GM06990 (cell line): ENCODE measurements around the gene ABCB6.

Experiments
- DNase-seq: peaks from one replicate; pipeline ENCODE4 v3.0.0-alpha.2; 2011; ENCODE audit not compliant: insufficient read length; ENCODE audit errors: extremely low read depth
- H3K27me3 ChIP-seq: replicated peaks from 2 replicates; pipeline ENCODE4 v1.6.0; 2011; ENCODE audit warnings: low read length; ENCODE audit not compliant: control insufficient read depth, insufficient read depth
- H3K36me3 ChIP-seq: 2 replicates; pipeline ENCODE4 v1.5.1; 2011; ENCODE audit warnings: low read length; ENCODE audit not compliant: control insufficient read depth, insufficient read depth
- H3K4me3 ChIP-seq: replicated peaks from 2 replicates; pipeline ENCODE4 v1.5.1; 2011; ENCODE audit warnings: low read depth, mild to moderate bottlenecking, control low read depth, low read length
- CTCF ChIP-seq: IDR thresholded peaks from 2 replicates; pipeline ENCODE4 v1.5.1; 2011; ENCODE audit warnings: low read length, control low read depth, mild to moderate bottlenecking, inconsistent platforms; ENCODE audit not compliant: insufficient read depth, poor library complexity, severe bottlenecking

Gene ABCB6

GRCh38 chr2:219172231-219173154, 46.3 kb downstream of the ABCB6 start:
- no peak overlapping the region for H3K4me3 ChIP-seq
- H3K36me3 ChIP-seq: peaks cover 28% of the 10 kb centered on the region
- no peaks in the 10 kb centered on the region for H3K27me3 ChIP-seq
- no peak for DNase-seq
- TF ChIP-seq CTCF: no peak

- H3K27me3 ChIP-seq: no peaks in the 10 kb centered on the region
- no peak overlapping the region for H3K4me3 ChIP-seq
- peak; percentile 77 for TF ChIP-seq CTCF
- no peak for DNase-seq
- peaks cover 28% of the 10 kb centered on the region for H3K36me3 ChIP-seq
Measured at GRCh38 chr2:219171231-219171651, 47.5 kb downstream of the ABCB6 start.

- Histone ChIP-seq H3K4me3 (no peak within 1 kb of the TSS), H3K27me3 (no peaks in the 10 kb centered on the region), H3K36me3 (peaks cover 28% of the 10 kb centered on the region)
- no peak for DNase-seq
- TF ChIP-seq CTCF: no peak
Measured at GRCh38 chr2:219169930-219170654, 48.7 kb downstream of the ABCB6 start, which contains the start of gene SLC23A3. Gene SLC23A3 (minus strand): TSS chr2:219170029. CDS start chr2:219169984, 45 bp downstream.

GRCh38 chr2:219168932-219169331, 49.8 kb downstream of the ABCB6 start:
- Histone ChIP-seq H3K27me3 (no peaks in the 10 kb centered on the region), H3K4me3 (no peak overlapping the region), H3K36me3 (peaks cover 22% of the 10 kb centered on the region)
- no peak for DNase-seq
- no peak for TF ChIP-seq CTCF

- peaks cover 18% of the 10 kb centered on the region for H3K36me3 ChIP-seq
- no peaks in the 10 kb centered on the region for H3K27me3 ChIP-seq
- DNase-seq: no peak
- no peak for TF ChIP-seq CTCF
- H3K4me3 ChIP-seq: no peak overlapping the region
Measured at GRCh38 chr2:219168526-219168925, 50.2 kb downstream of the ABCB6 start.
